ENCODE measurements around the gene PDCD2L.
"Not testable (repeated sequence)": the region's sequence is repeated elsewhere in the genome, so short reads cannot be mapped to it uniquely, and the experiment has no call there.

Gene PDCD2L

DNA sequence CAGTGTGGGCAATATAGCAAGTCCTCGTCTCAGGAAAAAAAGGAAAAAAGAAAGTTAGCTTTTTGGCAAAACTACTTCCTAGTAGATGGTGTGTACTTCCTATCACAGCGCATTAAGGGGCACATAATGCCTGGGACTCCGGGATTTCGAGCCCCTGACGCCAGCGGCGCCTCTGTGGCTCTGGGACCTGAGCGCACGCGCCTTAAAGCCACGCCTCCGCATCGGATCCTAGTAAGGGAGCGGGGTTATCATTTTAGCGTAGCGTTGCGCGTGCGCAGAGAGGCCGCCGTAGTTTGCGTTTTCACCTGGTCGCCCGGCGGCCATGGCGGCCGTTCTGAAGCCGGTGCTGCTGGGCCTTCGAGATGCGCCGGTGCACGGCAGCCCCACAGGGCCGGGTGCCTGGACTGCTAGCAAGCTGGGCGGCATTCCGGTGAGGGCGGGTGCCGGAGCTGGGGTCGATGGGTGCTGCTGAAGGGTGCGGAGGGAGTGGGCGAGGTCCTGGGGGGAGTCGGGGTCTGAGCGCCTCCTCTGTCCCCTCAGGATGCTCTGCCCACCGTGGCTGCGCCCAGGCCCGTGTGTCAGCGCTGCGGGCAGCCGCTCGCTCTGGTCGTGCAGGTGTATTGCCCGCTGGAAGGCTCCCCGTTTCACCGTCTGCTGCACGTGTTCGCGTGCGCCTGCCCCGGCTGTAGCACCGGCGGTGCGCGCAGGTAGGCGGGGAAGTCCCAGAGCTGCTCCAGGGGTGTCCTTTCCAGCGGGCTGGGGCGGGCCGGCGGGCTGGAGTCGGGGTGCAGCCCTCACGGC, at the start of gene PDCD2L:
Gene PDCD2L (plus strand): TSS at position 291 of the 801 bp plus-strand sequence. CDS start 32 bp downstream, at position 323.
- DNase-seq: peak; percentile 70

- no peak for DNase-seq
These were observed 49.0 kb upstream of the PDCD2L start for GRCh38 chr19:34355201-34355600.

GRCh38 chr19:34356875-34357274, 47.3 kb upstream of the PDCD2L start:
- no peak for DNase-seq

DNA sequence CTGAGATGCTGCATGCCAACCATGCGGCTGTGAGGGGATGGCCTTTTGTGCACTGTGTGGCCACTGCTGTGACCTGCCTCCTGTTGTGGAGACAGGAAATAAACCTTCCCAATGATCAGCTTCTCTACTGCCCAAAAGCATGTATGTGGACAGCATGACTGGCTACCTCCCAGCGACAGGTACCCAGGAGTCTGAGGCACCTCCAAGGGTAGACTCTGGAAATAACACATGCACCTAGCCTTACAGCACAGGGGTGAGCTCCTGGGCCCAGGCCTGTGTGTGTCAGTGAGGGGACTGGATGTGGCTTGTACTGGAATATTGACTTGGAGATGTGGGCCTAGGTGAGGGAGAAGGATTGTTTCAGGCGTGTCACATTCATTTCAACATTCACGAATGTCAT, 46.8 kb upstream of the PDCD2L start:
- DNase-seq: no peak

DNA sequence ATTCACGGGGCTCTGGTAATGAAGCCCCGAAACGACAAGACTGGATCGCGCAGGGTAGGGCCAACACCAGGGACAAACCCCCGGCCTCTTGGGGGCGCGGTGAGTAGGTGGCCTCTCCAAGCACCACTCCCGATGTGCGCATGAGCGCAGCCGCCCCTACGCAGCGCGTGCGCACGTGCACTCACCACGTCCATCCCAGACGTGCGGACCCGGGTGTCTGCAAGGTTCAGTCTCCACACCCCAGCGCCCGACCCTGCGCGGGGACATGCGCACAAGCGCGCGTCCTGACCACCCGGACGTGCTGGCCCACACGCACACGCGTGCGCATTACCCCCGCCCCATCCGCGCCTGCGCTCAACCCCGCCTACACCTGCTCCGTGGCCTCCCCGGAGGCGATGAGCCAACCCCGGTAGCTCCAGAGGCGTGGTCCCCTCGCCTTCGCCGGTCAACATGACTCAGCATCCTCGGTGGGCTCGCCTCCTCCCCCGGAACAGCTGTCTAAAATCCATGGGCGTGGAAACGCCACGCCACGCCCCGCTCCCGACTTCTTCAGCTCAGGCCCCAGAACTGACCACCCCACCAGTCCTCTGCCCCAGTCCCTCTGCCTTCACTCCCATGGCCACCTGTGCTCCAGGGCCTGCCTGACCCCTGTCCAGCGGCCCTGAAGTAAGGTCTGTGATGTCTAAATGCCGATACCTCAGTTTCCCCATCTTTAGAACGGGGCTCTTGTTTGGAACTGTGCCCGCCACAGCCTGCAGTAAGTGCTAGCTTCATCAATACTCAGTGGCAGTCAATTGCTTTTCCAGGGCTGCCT, 44.9 kb upstream of the PDCD2L start:
- peak; percentile 89 for DNase-seq

- no peak for DNase-seq
These were observed 44.3 kb upstream of the PDCD2L start for GRCh38 chr19:34359954-34360315.

DNA sequence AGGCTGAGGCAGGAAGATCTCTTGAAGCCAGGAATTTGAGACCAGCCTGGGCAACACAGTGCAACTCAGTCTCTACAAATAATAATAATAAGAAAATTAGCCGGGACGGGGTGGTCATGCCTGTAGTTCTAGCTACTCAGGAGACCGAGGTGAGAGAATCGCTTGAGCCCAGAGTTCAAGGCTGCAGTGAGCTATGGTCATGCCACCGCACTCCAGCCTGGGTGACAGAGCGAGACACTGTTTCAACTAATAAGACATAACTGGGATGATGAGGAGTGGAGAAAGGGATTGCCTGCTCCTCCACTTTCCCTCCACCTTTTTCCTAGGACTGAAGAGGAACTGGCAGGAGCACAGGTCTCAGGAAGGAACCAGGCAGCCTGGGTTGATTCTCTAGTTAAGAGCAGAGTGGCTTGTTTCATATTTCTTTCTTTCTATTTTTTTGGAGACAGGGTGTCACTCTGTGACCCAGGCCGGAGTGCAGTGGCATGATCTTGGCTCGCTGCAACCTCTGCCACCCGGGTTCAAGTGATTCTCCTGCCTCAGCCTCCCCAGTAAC, 43.8 kb upstream of the PDCD2L start:
- no peak for DNase-seq

GRCh38 chr19:34362679-34363069, 41.5 kb upstream of the PDCD2L start:
- DNase-seq: no peak

- DNase-seq: no peak
These were observed 41.1 kb upstream of the PDCD2L start for GRCh38 chr19:34363094-34363493.

- DNase-seq: no peak
These were observed 40.3 kb upstream of the PDCD2L start for GRCh38 chr19:34363930-34364329.

DNA sequence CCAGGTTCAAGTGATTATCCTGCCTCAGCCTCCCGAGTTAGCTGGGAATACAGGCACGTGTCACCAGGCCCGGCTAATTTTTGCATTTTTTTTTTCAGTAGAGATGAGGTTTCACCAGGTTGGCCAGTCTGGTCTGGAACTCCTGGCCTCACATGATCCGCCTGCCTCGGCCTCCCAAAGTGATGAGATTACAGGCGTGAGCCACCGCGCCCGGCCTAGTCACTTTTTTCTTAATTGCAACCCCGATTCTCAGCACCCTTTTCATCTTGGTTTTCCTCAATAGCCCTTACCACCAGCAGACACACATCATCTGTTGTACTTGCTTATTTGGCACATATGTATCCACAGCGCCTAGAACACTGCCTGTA, 39.8 kb upstream of the PDCD2L start:
- no peak for DNase-seq

DNA sequence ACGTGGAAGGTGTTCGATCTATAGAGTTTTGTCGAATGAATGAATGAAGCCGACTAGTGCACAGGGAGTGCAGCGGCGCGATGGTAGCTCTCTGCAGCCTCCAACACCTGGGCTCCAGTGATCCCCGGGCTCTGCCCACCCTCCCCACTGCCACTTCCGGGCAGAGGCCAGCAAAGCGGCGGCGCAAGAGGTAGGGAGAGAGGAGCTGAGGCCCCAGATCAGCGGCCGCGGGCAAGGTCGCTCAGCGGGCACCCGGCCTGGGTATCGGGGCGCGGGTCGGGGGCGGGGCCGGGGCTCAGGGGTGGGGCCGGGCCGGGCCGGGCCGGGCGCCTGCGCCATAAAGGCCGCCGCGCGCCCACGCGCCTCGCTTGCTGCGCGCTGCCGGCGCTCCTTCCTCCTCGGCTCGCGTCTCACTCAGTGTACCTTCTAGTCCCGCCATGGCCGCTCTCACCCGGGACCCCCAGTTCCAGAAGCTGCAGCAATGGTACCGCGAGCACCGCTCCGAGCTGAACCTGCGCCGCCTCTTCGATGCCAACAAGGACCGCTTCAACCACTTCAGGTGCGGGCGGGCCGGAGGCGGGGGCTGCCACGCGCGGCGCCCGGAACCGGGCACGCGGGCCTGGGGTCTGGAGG, 39.3 kb upstream of the PDCD2L start, which contains the start of gene GPI:
Gene GPI (plus strand): TSS at position 367 of the 633 bp plus-strand sequence. CDS start 71 bp downstream, at position 438.
- peak; percentile 31 for DNase-seq

- DNase-seq: peak; percentile 13
These were observed 38.5 kb upstream of the PDCD2L start for GRCh38 chr19:34365463-34366401.

DNA sequence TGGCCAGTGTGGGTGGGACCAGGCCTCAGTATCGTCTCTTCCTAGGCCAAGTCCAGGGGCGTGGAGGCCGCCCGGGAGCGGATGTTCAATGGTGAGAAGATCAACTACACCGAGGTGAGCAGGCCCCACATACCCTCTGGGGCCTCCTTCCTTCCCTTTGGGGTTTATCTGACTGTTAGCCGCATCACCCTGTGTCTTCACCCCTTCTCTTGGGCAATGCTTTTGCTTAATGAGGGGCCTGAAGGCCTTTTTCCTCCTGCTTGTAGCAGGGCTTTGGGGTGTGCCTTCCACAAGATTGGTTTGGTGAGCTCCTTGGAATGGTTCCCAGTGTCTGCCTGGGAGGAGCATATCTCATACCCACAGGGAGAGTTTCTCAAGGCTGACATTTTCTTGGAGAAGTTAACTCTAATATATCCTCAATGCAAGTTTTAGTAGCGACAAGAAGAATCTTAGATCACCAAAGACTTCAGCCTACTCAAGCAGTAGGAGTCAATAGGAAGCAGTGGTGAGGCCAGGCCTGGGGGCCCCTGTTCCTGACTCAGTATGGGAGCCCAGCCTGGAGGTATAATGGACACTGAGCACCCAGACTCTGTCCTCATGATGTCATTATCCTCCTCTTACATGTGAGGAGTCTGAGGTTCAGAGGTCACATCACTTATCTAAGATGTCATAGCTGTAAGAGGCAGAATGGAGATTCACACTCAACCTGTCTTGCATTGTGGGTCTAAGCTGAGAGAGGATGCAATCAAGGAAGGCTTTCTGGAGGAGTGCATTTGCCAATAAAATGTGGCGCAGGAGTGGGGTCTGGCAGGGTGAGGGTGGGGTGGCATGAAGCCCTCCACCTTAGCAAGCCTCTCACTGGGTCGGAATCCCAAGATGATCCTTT, 37.2 kb upstream of the PDCD2L start:
- no peak for DNase-seq

- DNase-seq: no peak
These were observed 36.6 kb upstream of the PDCD2L start for GRCh38 chr19:34367624-34367957.

DNA sequence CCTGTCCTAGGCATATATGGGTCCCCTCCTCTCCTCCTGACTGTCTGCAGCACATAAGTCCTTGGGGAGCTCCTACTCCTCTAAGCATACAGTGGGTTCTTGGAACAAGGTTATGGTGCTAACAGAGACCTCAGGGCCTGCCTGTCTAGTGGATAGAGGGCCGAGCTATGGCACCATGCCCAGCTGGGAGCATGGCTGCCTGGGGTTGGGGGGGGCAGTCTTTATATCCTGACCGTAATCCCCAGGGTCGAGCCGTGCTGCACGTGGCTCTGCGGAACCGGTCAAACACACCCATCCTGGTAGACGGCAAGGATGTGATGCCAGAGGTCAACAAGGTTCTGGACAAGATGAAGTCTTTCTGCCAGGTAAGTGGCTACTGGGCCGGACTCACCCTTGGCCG, 35.9 kb upstream of the PDCD2L start:
- DNase-seq: no peak

DNA sequence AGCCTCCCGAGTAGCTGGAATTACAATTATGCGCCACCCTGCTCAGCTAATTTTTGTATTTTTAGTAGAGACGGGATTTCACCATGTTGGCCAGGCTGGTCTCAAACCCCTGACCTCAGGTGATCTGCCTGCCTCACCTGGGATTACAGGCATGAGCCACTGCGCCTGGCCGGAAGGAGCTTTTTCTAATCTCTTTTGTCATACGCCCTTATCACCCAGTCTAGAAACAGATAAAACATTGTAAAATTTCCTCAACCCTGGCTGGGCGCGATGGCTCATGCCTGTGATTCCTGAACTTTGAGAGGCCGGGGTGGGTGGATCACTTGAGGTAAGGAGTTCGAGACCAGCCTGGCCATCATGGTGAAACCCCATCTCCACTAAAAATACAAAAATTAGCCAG, 35.0 kb upstream of the PDCD2L start:
- DNase-seq: not testable (repeated sequence)

GRCh38 chr19:34370117-34370516, 34.1 kb upstream of the PDCD2L start:
- DNase-seq: no peak

DNA sequence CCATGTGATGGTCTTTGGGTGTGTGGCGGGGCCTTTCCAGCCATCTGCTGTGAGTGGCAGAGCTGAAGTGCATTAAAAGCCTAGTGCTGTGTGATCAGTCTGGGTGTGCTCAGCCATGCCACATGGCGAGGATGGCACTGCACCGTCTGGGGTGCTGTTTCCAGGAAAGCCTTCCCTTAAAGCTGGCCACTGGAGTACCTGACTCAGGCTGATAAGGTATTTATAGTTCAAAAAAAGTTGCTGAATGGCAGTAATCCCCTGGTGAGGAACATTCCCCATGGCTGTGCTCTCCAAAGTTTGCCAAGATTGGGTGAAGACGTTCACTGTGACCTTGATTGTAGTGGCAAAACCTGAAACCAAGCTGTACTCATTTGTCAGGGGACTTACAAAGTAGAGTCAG, 33.2 kb upstream of the PDCD2L start:
- no peak for DNase-seq

- DNase-seq: no peak
These were observed 30.5 kb upstream of the PDCD2L start for GRCh38 chr19:34373601-34374288.

DNA sequence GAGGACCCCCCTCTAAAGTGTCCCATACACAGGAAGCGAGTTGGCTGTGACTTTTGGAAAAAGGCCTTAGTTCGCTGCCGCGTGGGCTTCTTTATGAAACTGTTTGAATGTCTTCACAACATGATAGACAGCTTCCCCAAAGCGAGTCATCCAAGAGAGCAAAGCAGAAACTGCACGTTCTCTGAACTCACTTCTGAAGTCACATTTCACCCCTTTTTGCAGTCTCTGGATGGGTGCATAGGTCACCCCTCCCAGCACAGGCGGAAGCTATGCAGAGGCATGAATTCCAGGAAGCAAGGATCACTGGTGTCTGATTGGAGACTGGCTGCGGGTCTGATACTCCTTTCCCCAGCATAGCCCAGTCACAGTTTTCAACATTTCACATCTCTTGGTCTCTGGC, 28.6 kb upstream of the PDCD2L start:
- DNase-seq: no peak

Data from midbrain (tissue), 1 donor.